Stimulated activated CD8-positive, alpha-beta memory T cell treated with anti-CD3 and anti-CD28 coated beads, Interleukin-4, amount 100 ng/mL, for 24 hours (primary cell): ENCODE data around the gene LHFPL3.

ENCODE experiments used
- DNase-seq: peaks from one replicate; pipeline ENCODE4 v3.0.0-alpha.2; 2020; ENCODE audit warnings: low read depth

Gene LHFPL3

GRCh38 chr7:104801022-104801421 is 472.6 kb downstream of the LHFPL3 start:
- DNase-seq = no peak

- no peak for DNase-seq
Observed at GRCh38 chr7:104803931-104804330, 475.5 kb downstream of the LHFPL3 start.

DNA sequence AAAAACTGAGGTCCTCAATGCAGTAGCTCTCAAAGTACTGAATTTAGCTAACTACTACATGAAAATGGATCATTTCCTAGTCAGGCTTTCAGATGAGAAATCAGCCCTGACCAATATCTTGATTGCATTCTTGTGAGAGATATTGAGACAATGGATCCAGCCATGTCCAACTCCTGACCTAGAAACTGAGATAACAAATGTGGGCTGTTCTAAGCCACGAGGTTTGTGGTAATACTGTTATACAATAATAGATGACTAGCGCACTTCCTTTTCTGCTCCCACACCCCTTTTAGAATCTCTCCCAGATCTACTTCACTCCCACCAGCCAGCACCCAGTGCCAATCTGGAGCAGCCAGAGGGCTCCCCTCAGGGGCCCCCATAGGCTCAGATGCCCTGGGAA is 476.3 kb downstream of the LHFPL3 start:
- no peak for DNase-seq

GRCh38 chr7:104805449-104806317 is 477.3 kb downstream of the LHFPL3 start:
- DNase-seq = no peak

GRCh38 chr7:104807671-104808070 is 479.3 kb downstream of the LHFPL3 start:
- DNase-seq = no peak

DNA sequence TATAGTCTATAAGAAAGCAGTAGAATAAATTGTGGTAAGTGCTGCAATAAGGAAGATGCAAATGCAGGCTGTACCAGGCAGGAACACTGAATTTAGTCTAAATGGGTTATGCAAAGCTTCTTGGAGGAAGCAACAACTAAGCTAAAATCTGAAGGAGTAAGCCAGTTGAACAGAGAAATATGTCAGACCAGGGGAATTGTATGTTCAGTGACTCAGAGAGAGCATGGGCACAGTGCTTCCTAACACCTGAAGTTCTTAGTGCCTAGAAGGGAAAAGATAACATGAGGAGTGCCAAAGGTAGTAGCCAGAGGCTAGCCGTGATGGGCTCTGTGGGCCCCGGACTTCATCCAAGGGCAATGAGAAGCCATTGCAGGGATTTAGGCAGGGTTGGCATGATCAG is 481.5 kb downstream of the LHFPL3 start:
- no peak for DNase-seq

- DNase-seq = no peak
Observed at GRCh38 chr7:104814126-104814525, 485.7 kb downstream of the LHFPL3 start.

DNA sequence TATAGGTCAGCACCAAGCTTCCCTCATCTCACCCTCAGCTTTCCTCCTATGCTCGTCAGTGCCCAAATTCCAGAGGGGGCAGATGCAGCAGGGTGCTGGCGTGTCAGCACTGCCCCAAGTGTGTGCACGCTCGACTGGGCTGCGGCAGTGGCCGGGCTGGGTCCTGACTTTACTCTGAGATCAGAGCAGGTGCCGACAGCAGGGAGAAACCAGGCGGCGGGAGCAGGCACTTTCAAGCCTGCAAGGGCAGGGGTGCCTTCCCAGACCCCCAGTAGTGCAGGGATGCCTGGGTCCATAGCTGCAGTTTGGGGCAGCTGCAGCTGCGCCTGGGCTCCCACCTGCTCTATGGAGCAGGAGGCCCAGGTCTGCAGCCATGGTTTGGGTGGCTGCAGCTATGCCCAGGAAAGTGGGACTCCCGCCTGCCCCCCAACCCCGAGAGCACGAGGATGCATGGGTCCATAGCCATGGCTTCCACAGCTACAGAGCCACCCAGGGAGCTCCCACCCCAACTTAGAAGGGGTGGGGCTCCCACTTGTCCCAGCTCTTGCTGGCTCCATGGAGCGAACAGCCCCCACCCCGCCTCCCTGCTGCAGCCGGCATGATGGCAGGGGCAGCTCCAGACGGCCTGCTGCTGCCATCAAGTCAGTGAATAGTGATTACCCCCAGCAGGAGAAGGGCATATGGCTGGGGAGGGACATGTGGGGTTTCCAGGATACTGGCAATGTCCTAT is 486.4 kb downstream of the LHFPL3 start:
- DNase-seq = no peak

GRCh38 chr7:104816537-104816936 is 488.1 kb downstream of the LHFPL3 start:
- no peak for DNase-seq

- DNase-seq = no peak
Observed at GRCh38 chr7:104818961-104819880, 490.8 kb downstream of the LHFPL3 start.

DNA sequence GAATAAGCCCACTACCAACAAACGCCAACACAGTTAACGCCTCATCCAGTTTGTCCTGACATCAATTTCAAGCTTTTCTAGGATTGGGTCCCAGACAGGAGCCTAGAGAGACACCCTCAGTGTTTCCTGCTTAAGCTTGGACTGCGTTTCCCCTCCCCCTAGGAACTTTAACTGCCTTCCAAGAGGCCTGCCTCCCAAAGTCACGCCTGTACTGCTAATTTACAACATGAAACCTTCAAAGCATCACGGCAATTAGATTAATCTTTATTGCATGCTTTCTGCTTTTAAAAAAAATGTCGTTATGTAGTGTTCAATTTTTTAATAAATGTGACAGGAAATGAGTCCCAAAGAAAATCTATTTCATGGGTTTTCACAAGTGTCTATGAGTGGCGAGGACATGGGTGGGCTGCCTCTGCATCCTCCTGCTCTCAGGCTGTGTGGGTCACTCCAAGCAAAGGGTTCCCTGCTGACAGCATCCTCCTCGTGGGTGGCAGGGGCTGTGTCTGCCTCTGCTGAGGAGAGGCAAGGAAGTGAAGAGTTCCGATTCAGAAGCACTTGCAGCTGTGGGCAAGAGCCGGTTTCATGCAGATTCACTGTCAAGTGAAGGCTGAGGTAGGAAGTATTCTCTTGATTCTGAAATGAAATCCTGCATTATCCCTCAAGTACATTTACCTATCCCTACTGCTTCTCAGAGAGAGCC is 492.6 kb downstream of the LHFPL3 start:
- DNase-seq = no peak

- DNase-seq = no peak
Observed at GRCh38 chr7:104823177-104823576, 494.8 kb downstream of the LHFPL3 start.

DNA sequence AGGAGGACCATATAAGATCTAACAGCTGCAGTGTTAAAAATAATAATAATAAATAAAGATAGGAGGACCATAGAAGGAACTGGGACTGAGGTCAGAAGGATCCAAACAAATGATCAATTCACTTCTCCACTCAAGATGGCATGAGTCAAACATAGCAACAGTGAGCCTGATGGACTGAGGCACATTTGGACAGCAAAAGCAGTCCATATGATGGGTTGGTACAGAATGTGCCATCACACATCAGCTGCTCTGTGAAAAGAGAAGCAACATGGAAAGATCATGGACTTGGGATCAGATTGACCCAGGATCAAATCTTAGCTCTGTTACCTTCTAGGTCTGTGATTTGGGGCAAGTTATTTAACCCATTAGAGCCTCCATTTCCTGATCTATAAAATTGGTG is 496.7 kb downstream of the LHFPL3 start:
- no peak for DNase-seq

- DNase-seq = no peak
Observed at GRCh38 chr7:104826135-104826534, 497.7 kb downstream of the LHFPL3 start.

DNA sequence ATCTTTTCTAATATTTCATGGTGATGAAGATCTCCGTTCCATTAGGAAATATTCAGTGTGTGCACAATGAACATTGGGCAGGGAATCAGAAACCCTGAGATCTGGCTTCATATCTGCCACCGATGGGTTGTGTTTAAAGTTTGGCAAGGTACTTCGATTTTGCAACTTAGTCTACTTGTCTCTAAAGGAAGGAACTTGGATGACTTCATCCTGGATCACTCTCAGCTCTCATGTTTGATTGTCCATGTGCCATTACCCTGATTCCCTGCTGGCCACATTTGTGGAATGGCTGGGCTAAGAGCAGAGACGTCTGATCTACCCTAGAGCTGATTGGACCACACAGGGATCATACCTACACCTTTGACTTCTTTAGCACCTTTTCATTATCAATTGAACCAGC is 508.6 kb downstream of the LHFPL3 start:
- DNase-seq = no peak

DNA sequence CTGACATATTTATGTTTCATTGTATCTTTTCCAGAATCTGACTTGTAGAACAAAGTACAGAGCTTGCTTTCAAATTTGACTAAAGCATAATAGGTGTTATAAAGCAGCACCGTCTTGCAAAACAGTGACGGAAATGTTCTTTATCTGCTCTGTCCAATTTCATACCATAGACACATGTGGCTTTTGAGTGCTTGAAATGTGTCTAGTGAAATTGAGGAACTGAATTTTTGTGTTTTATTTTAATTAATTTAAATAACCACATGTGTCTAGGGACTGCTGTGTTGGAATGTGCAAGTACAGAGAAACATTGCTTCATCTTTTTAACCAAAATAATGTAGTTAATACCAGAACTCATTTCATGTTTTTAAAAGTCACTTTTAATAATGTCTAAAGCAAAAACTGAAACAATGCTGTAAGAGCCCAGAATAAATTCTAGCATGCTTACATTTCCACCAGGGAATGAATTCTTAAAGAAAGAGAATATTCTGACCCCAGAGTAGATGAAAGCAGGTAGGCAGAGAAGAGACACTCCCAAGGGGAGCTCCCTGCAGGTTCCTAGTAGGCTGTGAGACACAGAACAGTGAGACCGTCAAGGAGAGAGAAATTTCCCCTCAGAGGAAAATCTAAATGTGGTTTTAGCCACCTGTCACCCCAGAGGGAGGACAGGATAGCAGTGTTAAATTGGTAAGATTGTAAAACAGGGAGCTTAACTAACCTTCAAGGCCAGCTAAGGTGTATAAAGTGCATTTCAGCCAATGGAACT is 510.3 kb downstream of the LHFPL3 start:
- DNase-seq = no peak

- no peak for DNase-seq
Observed at GRCh38 chr7:104839842-104840241, 511.4 kb downstream of the LHFPL3 start.

GRCh38 chr7:104841798-104842197 is 513.4 kb downstream of the LHFPL3 start:
- DNase-seq = no peak

GRCh38 chr7:104843198-104843597 is 514.8 kb downstream of the LHFPL3 start:
- DNase-seq = no peak

DNA sequence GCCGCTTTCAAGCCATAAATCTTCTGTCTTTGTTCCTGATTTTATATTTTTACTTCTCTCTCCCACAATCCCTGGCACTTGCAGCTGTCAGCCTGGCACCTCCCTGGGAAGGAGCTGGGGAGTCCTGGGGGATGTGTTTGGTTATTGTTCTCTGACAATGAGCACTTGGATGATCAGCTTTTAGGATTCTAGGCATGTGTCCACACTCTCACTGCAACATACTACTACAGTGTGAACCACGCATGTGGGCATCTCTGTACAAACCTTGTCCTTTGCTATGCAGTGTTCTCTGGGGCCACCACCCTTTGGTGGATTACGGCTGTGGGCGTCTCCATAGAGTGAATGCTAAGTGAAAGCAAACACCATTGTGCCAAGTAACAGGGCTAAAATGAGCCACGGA is 517.2 kb downstream of the LHFPL3 start:
- no peak for DNase-seq

DNA sequence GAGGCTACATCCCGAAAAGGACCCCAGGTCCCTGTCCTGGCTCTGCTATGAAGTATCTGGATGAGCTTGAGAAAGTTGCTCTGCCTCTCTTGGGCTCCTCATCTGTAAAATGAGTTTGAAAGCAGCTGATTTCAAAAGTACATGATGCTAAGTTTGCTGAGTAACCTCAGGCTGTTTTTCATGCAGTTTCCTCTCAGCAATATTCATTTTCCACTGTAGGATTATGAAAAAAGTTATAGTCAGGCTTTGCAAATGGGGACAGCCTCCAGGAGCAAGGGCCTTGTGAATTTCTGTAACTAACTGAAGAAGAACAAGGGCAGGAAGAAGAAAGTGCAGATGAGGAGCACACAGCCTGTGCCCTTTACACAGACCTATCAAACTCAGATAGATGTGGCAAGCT is 518.3 kb downstream of the LHFPL3 start:
- DNase-seq = no peak
